Measurements from ENCODE around the gene STK11. TPM values are rescaled to one million over a fixed set of nuclear protein-coding genes. Genes with fewer than 3 reads are reported as not detected.
A peak's percentile ranks its signal among the peaks of the same experiment; 100 is the strongest.

STK11 gene
- total RNA-seq, 1 experiment from 2014 or later: 116 TPM

DNA sequence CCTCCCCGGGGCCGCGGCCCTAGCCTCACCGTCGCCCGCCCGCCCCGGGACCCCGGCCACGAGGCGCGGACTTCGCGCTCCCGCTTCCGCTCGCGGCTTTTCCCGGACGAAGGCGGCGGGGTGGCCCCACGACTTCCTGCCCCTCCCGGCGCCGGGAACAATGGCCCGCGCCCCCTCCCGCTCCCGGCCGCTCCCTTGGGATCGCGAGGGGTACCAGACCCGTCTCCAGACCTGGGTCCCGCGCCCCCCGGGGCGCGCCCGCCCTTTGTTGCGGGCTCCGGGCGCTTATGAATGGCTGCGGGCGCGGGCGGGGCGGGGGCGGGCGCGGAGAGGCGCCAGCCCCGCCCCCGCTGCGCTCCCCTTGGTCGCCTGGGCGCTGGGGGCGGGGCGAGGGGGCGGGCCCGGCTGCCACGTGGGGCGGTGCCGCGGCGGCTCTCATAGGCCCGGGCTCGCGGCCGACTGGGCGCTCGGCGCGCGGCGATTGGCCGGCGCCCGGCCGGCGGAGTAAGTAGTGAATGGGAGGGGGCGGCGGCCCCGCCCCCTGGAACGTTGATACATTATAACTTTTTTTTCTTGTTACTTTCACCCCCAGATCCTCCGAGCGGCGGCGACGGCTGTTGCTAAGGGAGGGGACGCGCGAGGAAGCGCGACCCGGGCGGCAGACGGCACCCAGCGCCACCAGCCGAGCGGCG is 43.9 kb downstream of the STK11 start:
- Histone ChIP-seq H3K27ac (ENCODE audit: low read length) (peak overlapping the region; percentile 63; the same call in 1 of the 2 replicates), H3K36me3 (ENCODE audit: control insufficient read depth, insufficient read depth, low read length) (peaks cover 5% of the 10 kb centered on the region), H3K4me1 (ENCODE audit: control insufficient read depth, insufficient read depth, low read length) (peaks cover 27% of the 10 kb centered on the region), H3K4me3 (ENCODE audit: low read depth in 2 of 2, low read length in 2 of 2) (peak overlapping the region; percentile 51 to 59), H3K9me3 (ENCODE audit: control insufficient read depth, insufficient read depth, low read depth, low read length) (no peaks in the 10 kb centered on the region), H3K27me3 (ENCODE audit: control insufficient read depth, insufficient read depth, low read length) (no peaks in the 10 kb centered on the region)
- ATAC-seq (peak; percentile 49), DNase-seq (ENCODE audit: low read depth, low spot score) (no peak)
- intact Hi-C loops (cut with micrococcal nuclease; ENCODE audit: unreplicated experiment): no loop called here
- CTCF ChIA-PET: no interaction called here
- TF ChIP-seq, protein P1, sequence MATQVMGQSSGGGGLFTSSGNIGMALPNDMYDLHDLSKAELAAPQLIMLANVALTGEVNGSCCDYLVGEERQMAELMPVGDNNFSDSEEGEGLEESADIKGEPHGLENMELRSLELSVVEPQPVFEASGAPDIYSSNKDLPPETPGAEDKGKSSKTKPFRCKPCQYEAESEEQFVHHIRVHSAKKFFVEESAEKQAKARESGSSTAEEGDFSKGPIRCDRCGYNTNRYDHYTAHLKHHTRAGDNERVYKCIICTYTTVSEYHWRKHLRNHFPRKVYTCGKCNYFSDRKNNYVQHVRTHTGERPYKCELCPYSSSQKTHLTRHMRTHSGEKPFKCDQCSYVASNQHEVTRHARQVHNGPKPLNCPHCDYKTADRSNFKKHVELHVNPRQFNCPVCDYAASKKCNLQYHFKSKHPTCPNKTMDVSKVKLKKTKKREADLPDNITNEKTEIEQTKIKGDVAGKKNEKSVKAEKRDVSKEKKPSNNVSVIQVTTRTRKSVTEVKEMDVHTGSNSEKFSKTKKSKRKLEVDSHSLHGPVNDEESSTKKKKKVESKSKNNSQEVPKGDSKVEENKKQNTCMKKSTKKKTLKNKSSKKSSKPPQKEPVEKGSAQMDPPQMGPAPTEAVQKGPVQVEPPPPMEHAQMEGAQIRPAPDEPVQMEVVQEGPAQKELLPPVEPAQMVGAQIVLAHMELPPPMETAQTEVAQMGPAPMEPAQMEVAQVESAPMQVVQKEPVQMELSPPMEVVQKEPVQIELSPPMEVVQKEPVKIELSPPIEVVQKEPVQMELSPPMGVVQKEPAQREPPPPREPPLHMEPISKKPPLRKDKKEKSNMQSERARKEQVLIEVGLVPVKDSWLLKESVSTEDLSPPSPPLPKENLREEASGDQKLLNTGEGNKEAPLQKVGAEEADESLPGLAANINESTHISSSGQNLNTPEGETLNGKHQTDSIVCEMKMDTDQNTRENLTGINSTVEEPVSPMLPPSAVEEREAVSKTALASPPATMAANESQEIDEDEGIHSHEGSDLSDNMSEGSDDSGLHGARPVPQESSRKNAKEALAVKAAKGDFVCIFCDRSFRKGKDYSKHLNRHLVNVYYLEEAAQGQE (IDR thresholded peaks at IDR 0.05; ENCODE audit: insufficient read depth in 1 of 2, low read depth in 2 of 2, low read length in 1 of 2): no peak
- TF ChIP-seq POLR2AphosphoS5 (IDR thresholded peaks at IDR 0.05; ENCODE audit: low read depth, low read length): peak; percentile 88
- in situ Hi-C loops (cut with HindIII; ENCODE audit: low pct_unique_long_range_greater_than_20kb, low sequenced_read_pairs): no loop called here
- no TSS peak for BruUV-seq (replicated peaks)
- POLR2A ChIA-PET: no interaction called here

DNA sequence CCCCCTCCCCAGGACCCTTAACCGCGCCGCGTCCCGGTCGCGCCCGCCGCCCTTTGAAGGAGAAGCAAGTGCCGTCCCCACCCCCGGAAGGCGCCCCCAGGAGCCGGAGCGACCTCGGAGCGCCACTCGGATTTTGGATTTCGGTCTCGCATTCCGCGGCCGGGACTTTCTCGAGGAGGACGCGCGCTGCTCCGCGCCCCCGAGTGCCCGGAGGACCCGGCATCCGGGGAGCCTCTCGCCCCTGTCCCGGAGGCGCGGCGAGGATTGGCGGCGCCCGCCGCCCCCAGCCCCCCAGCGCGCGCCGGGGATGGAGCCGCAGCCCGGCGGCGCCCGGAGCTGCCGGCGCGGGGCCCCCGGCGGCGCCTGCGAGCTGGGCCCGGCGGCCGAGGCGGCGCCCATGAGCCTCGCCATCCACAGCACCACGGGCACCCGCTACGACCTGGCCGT is 44.4 kb downstream of the STK11 start:
- peaks cover 27% of the 10 kb centered on the region for H3K4me1 ChIP-seq (ENCODE audit: control insufficient read depth, insufficient read depth, low read length)
- BruUV-seq (replicated peaks): TSS peak; percentile 68
- no peak for TF ChIP-seq SIN3A (IDR thresholded peaks at IDR 0.05; ENCODE audit: borderline replicate concordance, insufficient read depth, low read depth, low read length)
- TF ChIP-seq TCF7L2 (IDR thresholded peaks at IDR 0.05; ENCODE audit: low read depth, low read length): 0 out of 2 replicates have a peak, but pooled peaks have one; percentile 59
- DNase-seq (ENCODE audit: low read depth, low spot score) (no peak), ATAC-seq (no peak)
- in situ Hi-C loops (cut with HindIII; ENCODE audit: low pct_unique_long_range_greater_than_20kb, low sequenced_read_pairs): no loop called here
- H3K36me3 ChIP-seq (ENCODE audit: control insufficient read depth, insufficient read depth, low read length): peaks cover 5% of the 10 kb centered on the region
- POLR2A ChIA-PET: no interaction called here
- CTCF ChIA-PET: no interaction called here
- peak overlapping the region; percentile 63; the same call in 1 of the 2 replicates for H3K27ac ChIP-seq (ENCODE audit: low read length)
- intact Hi-C loops (cut with micrococcal nuclease; ENCODE audit: unreplicated experiment): no loop called here
- H3K4me3 ChIP-seq (ENCODE audit: low read depth in 2 of 2, low read length in 2 of 2): peak overlapping the region; percentile 59 to 68
- no peaks in the 10 kb centered on the region for H3K9me3 ChIP-seq (ENCODE audit: control insufficient read depth, insufficient read depth, low read depth, low read length)
- no peaks in the 10 kb centered on the region for H3K27me3 ChIP-seq (ENCODE audit: control insufficient read depth, insufficient read depth, low read length)

DNA sequence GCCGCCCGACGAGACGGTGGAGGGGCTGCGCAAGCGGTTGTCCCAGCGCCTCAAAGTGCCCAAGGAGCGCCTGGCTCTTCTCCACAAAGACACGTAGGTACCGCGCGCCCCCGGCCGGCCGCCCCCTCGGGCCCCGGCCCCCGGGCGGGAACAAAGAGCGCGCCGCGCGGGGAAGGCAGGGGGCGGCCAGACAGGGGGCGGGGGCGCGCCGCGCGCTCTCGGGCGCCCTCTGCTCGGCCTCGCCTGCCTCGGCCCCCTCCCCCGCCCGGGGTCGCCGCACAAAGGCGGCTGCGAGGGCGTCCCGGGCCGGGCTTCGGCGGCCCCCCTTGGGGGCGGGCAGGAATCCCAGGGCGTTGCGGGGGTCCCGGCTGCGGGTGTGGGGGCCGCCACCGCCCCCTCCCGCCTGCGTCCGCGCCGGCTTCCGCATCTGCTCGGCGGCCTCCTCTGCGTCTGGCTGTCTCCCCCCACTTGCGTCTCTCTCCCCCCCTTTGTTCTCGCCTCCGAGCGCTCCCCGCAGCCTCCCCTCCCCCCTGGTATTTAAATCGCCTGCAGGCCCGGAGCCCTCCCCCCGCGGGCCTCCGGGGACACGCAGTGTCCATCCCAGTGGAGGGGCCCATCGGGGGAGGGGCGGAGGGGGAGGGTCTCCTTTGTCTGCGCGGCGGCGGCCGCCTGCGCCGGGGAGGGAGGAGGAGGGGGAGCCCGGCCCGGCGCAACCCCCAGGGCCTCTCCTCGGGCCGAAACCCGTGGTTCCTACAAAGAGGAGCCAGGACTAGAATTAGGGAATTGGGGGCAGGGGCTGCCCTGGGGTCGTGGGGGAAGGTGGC is 45.1 kb downstream of the STK11 start:
- in situ Hi-C loops (cut with HindIII; ENCODE audit: low pct_unique_long_range_greater_than_20kb, low sequenced_read_pairs): no loop called here
- DNase-seq (ENCODE audit: low read depth, low spot score) (no peak), ATAC-seq (no peak)
- intact Hi-C loops (cut with micrococcal nuclease; ENCODE audit: unreplicated experiment): no loop called here
- H3K27ac ChIP-seq (ENCODE audit: low read length): peak overlapping the region; percentile 81
- CTCF ChIA-PET: no interaction called here
- BruUV-seq (replicated peaks): no TSS peak
- peak overlapping the region; percentile 59 to 68 for H3K4me3 ChIP-seq (ENCODE audit: low read depth in 2 of 2, low read length in 2 of 2)
- H3K4me1 ChIP-seq (ENCODE audit: control insufficient read depth, insufficient read depth, low read length): peaks cover 27% of the 10 kb centered on the region
- POLR2A ChIA-PET: no interaction called here
- no peaks in the 10 kb centered on the region for H3K9me3 ChIP-seq (ENCODE audit: control insufficient read depth, insufficient read depth, low read depth, low read length)
- peaks cover 5% of the 10 kb centered on the region for H3K36me3 ChIP-seq (ENCODE audit: control insufficient read depth, insufficient read depth, low read length)
- H3K27me3 ChIP-seq (ENCODE audit: control insufficient read depth, insufficient read depth, low read length): no peaks in the 10 kb centered on the region
- 0 out of 2 replicates have a peak, but pooled peaks have one; percentile 6 for TF ChIP-seq TCF7L2 (IDR thresholded peaks at IDR 0.05; ENCODE audit: low read depth, low read length)
- TF ChIP-seq POLR2AphosphoS5 (IDR thresholded peaks at IDR 0.05; ENCODE audit: low read depth, low read length): no peak
- TF ChIP-seq, protein P1 (IDR thresholded peaks at IDR 0.05; ENCODE audit: insufficient read depth in 1 of 2, low read depth in 2 of 2, low read length in 1 of 2): no peak
